WTC11 (cell line): ENCODE measurements around the gene SLC8A1.

Experiments
- CTCF ChIP-seq: fragments of 200-600 bp; IDR thresholded peaks from 2 replicates; pipeline ENCODE4 v1.8.0; 2022; ENCODE audit warnings: antibody characterized with exemption
- GABPB1 ChIP-seq: sonication (generic); formaldehyde crosslinking; IDR thresholded peaks from 2 replicates; pipeline ENCODE4 v1.8.1; 2023; ENCODE audit warnings: mild to moderate bottlenecking, missing genetic modification reagents
- NR3C1 ChIP-seq: sonication (generic); formaldehyde crosslinking; conservative IDR thresholded peaks from 2 replicates; pipeline ENCODE4 v1.8.1; 2023; ENCODE audit warnings: low read depth, mild to moderate bottlenecking, missing genetic modification reagents
- SMAD3 ChIP-seq: sonication (generic); formaldehyde crosslinking; IDR thresholded peaks from 2 replicates; pipeline ENCODE4 v1.8.0; 2022; ENCODE audit warnings: missing genetic modification reagents, mild to moderate bottlenecking, borderline replicate concordance
- TCF7 ChIP-seq: sonication (generic); formaldehyde crosslinking; IDR thresholded peaks from 2 replicates; pipeline ENCODE4 v1.8.0; 2022; ENCODE audit warnings: mild to moderate bottlenecking, low read depth, missing genetic modification reagents, moderate library complexity
- ZNF263 ChIP-seq: sonication (generic); formaldehyde crosslinking; IDR thresholded peaks from 2 replicates; pipeline ENCODE4 v1.8.1; 2022; ENCODE audit warnings: low read depth, mild to moderate bottlenecking, moderate library complexity, missing genetic modification reagents

GRCh38 chr2:40367032-40367431 lies 84.9 kb downstream of the SLC8A1 start:
- TF ChIP-seq ZNF263 (CRISPR knock-in tag) (no peak), NR3C1 (CRISPR knock-in tag) (no peak), CTCF (no peak), TCF7 (CRISPR knock-in tag) (no peak), SMAD3 (CRISPR knock-in tag) (no peak), GABPB1 (CRISPR knock-in tag) (no peak)
